Keratinocyte (primary cell): ENCODE results near the gene GDA.

Source experiments
- CTCF ChIP-seq, 3 experiments: IDR thresholded peaks in 1 of 3; conservative IDR thresholded peaks in 1 of 3; optimal IDR thresholded peaks in 1 of 3; 2 replicates in 2 of 3; 3 replicates in 1 of 3; pipeline versions ENCODE3 to v1.5.1; 2011; ENCODE audit warnings: low read length in 3 of 3, mild to moderate bottlenecking in 3 of 3, moderate library complexity in 2 of 3, control low read depth in 1 of 3, inconsistent platforms in 1 of 3; ENCODE audit not compliant: insufficient read depth in 2 of 3; ENCODE audit errors: extremely low read depth in 1 of 3
- EZH2 ChIP-seq: IDR thresholded peaks from one replicate; pipeline ENCODE4 v1.6.1; 2012; ENCODE audit warnings: inconsistent platforms, mild to moderate bottlenecking, low read length, moderate library complexity

DNA sequence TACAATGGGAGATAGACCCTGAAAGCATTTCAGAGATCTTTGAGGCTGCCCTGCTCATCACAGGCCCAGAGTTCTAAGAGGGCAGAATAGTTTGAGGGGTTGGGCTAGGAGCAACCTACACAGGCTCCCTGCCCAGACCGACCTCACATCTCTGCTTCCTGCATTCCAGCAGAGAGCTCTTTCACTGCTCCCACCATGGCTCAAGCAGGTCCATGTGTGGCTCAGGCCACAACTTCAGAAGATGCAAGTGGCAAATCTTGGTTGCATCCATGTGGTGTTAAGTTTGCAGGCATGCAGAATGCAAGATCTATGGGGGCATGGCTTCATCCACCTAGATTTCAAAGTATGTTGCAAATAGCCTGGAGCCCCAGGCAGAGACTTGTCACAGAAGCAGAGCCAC, 39.0 kb downstream of the GDA start:
- TF ChIP-seq EZH2 (no peak), CTCF (optimal IDR thresholded peaks at IDR 0.05 in 1 of 3, IDR thresholded peaks at IDR 0.05 in 1 of 3, conservative IDR thresholded peaks at IDR 0.05 in 1 of 3; ENCODE audit: extremely low read depth in 1 of 3, insufficient read depth in 2 of 3, low read length in 3 of 3) (no peak)
